ENCODE results near the gene DCAF5. TPM values are rescaled to one million over a fixed set of nuclear protein-coding genes. Genes with fewer than 3 reads are reported as not detected.
"Not testable (repeated sequence)": the region's sequence is repeated elsewhere in the genome, so short reads cannot be mapped to it uniquely, and the experiment has no call there.

Gene DCAF5
- total and polyA plus RNA-seq, 8 donors = 15.9 to 30.4 (median 20.2) TPM

DNA sequence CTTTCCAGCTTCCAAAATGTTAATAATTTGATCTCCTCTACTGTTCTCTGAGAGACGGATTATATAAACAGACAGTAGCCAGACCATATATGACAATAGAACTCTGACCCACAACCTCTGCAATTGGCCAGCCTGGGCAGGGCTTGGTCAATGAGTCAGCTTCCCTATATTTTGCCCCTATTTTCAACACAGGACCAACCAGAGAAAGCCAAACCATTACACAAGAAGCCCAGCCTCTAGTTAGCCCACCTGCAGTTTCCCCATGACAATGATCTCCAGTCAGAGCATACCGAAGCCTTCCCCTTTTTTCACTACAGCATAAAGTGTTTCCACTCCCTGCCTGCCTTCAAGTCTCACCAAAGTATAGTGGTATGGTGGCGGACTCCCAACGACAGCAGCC lies 30.8 kb upstream of the DCAF5 start:
- TF ChIP-seq, protein P1, sequence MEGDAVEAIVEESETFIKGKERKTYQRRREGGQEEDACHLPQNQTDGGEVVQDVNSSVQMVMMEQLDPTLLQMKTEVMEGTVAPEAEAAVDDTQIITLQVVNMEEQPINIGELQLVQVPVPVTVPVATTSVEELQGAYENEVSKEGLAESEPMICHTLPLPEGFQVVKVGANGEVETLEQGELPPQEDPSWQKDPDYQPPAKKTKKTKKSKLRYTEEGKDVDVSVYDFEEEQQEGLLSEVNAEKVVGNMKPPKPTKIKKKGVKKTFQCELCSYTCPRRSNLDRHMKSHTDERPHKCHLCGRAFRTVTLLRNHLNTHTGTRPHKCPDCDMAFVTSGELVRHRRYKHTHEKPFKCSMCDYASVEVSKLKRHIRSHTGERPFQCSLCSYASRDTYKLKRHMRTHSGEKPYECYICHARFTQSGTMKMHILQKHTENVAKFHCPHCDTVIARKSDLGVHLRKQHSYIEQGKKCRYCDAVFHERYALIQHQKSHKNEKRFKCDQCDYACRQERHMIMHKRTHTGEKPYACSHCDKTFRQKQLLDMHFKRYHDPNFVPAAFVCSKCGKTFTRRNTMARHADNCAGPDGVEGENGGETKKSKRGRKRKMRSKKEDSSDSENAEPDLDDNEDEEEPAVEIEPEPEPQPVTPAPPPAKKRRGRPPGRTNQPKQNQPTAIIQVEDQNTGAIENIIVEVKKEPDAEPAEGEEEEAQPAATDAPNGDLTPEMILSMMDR (IDR thresholded peaks at IDR 0.05) = no peak
- Histone ChIP-seq H3K9me3 (no peaks in the 10 kb centered on the region), H3K36me3 (no peaks in the 10 kb centered on the region), H3K27me3 (no peaks in the 10 kb centered on the region), H3K4me1 (no peaks in the 10 kb centered on the region), H3K4me3 (no peak overlapping the region), H3K27ac (no peak overlapping the region)
- intact Hi-C loops (cut with DNase I) = no loop called here
- DNase-seq = no peak
- WGBS, 2 donors = 76 to 81% methylated on average over 4 of the region's 4 CpGs
- no peak for ATAC-seq
- FAIRE-seq = no peak

DNA sequence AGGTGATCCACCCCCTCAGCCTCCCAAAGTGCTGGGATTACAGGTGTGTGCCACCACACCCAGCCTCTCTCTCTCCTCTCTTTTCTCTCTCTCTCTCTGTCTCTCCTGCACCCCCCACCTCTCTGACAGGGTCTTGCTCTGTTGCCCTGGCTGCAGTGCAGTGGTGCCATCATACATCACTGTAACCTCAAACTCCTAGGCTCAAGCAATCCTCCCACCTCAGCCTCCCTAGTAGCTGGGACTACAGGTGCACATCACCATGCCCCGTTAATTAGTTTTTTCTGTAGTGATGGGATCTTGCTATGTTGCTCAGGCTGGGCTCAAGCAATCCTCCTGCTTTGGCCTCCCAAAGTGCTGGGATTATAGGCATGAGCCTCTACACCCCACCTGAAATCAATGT lies 29.7 kb upstream of the DCAF5 start:
- DNase-seq; H3K4me1 ChIP-seq; H3K9me3 ChIP-seq; H3K36me3 ChIP-seq; H3K27me3 ChIP-seq; intact Hi-C loops (cut with DNase I); H3K27ac ChIP-seq; H3K4me3 ChIP-seq; FAIRE-seq; ATAC-seq: not testable (repeated sequence)
- 88 to 91% methylated on average over 1 of the region's 1 CpG for WGBS, 2 donors

DNA sequence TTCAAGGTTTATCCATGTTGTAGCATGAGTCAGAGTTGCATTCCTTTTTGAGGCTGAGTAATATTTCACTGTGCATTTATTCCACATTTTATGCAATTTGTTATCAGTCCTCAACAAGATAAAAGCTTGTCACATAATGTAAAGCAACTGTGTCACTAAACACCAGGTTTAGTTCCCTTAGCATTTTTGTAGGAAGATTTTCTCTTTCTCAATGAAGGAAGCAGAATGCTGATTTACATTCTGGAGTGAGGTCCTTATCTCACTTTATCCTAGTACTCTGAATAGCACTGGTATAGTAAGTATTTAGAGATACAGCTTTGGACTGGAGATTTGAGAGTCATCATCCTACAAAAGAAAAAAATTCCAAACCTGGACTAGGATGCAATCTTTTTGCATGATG lies 28.6 kb upstream of the DCAF5 start:
- H3K4me3 ChIP-seq = no peak overlapping the region
- no peaks in the 10 kb centered on the region for H3K27me3 ChIP-seq
- no peaks in the 10 kb centered on the region for H3K9me3 ChIP-seq
- intact Hi-C loops (cut with DNase I) = no loop called here
- ATAC-seq (no peak), DNase-seq (no peak), FAIRE-seq (no peak)
- TF ChIP-seq, protein P1 (IDR thresholded peaks at IDR 0.05) = no peak
- H3K27ac ChIP-seq = no peak overlapping the region
- H3K36me3 ChIP-seq = no peaks in the 10 kb centered on the region
- no peaks in the 10 kb centered on the region for H3K4me1 ChIP-seq

DNA sequence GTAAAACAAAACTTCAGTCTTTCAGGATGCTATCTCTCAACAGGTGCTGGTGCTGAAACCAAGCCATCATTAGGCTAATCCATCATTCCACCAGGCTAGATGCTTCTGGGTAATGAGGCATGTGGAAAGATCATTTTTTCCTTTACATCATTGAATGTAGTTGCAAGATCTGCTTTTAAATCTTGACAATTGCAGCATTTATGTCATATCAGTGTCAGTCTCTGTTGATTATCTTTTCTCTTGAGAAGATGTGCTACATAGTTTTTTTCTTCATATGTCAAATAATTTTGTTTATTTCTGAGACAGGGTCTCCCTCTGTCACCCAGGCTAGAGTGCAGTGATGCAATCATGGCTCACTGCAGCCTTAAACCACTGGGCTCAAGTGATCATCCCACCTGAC lies 22.2 kb upstream of the DCAF5 start:
- FAIRE-seq = no peak
- H3K36me3 ChIP-seq = no peaks in the 10 kb centered on the region

DNA sequence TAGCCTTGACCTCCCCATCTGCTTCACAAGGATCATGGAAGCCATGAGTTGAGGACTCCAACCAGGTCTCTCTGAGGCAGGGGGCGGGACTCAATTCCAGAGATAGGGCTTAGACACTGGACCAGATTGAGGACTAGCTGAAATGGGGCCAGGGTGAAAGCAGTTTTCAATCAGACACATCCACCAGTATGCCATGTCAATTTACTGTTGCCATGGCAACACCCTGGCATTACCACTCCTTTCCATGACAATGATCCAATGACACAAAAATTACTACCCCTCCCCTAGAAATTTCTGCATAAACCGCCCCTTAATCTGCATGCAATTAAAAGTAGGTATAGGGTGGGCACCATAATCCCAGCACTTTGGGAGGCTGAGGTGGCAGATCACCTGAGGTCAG lies 18.6 kb upstream of the DCAF5 start:
- no peak for ATAC-seq
- Histone ChIP-seq H3K9me3 (no peaks in the 10 kb centered on the region), H3K27me3 (no peaks in the 10 kb centered on the region), H3K4me1 (no peaks in the 10 kb centered on the region), H3K36me3 (no peaks in the 10 kb centered on the region), H3K27ac (no peak overlapping the region), H3K4me3 (no peak overlapping the region)
- WGBS, 2 donors = 70 to 80% methylated on average over 2 of the region's 2 CpGs
- no peak for FAIRE-seq
- intact Hi-C loops (cut with DNase I) = no loop called here
- no peak for DNase-seq
- TF ChIP-seq, protein P1 (IDR thresholded peaks at IDR 0.05) = no peak

More for the DNA sequence above, 22.2 kb upstream of the DCAF5 start:
- intact Hi-C loops (cut with DNase I) = no loop called here
- no peaks in the 10 kb centered on the region for H3K27me3 ChIP-seq
- no peaks in the 10 kb centered on the region for H3K4me1 ChIP-seq
- ATAC-seq = no peak
- no peak overlapping the region for H3K27ac ChIP-seq
- no peaks in the 10 kb centered on the region for H3K9me3 ChIP-seq
- TF ChIP-seq, protein P1 (IDR thresholded peaks at IDR 0.05) = no peak
- no peak overlapping the region for H3K4me3 ChIP-seq
- no peak for DNase-seq

DNA sequence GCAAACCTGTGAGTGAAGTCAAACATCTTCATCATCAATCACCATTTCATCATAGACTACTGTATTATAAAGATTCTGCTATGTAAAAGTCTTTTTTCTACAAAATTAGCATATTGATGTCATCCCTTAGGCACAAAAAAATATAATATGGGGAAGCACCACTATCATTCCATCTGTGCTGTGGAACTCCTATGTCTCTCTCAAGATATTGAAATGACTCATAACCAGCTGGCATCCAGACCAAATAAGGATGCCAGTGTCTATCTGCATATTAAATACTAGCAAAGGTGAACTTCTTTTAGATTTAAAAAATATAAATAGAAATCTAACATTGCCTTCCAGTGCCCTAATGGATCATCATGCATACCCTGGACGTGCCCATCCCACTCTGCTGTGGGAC lies 17.9 kb upstream of the DCAF5 start:
- Histone ChIP-seq H3K27me3 (no peaks in the 10 kb centered on the region), H3K4me1 (no peaks in the 10 kb centered on the region), H3K36me3 (no peaks in the 10 kb centered on the region), H3K4me3 (no peak overlapping the region), H3K27ac (no peak overlapping the region), H3K9me3 (no peaks in the 10 kb centered on the region)
- DNase-seq = no peak
- intact Hi-C loops (cut with DNase I) = no loop called here
- TF ChIP-seq, protein P1 (IDR thresholded peaks at IDR 0.05) = no peak
- FAIRE-seq = no peak
- ATAC-seq = no peak
- WGBS, 2 donors = 87 to 92% methylated on average over 1 of the region's 1 CpG

DNA sequence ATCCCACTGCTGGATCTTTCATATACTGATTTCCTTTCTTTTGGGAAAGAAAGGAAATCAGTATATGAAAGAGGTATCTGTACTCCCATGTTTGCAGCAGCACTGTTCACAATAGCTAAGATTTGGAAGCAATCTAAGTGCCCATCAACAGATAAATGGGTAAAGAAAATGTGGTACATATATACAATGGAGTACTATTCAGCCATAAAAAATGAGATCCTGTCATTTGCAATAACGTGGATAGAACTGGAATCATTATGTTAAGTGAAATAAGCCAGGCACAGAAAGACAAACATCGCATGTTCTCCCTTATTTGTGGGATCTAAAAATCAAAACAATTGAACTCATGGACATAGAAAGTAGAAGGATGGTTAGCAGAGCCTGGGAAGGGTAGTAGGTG lies 12.9 kb upstream of the DCAF5 start:
- H3K36me3 ChIP-seq; H3K4me1 ChIP-seq; DNase-seq; intact Hi-C loops (cut with DNase I); FAIRE-seq; H3K4me3 ChIP-seq; ATAC-seq; H3K27ac ChIP-seq; H3K9me3 ChIP-seq; H3K27me3 ChIP-seq: not testable (repeated sequence)
- WGBS, 2 donors = 85 to 88% methylated on average over 2 of the region's 2 CpGs

Measured in pancreas (tissue), 10 donors.